Measurements from ENCODE around the gene CATSPERE.

DNA sequence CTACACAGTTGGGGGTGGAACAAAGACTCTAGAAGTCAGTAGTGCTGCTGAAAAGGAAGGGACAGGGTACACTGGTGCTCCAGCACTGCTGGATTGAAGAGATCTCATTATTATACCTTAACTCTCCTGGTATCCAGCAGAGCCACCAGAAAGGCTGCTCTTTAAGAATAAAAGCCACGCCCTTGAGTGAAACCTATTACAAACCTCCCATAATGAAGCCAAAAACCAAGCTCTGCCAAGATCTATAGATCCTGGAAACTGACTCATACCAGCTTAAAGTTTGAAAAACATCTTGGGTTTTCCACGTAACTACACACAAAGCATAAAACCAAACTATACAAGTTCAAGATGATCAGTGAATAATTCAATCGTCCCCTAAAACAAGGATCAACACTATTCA is 47.3 kb upstream of the CATSPERE start:
- TF ChIP-seq CTCF (IDR thresholded peaks at IDR 0.05), result no peak
- no peak for TF ChIP-seq POLR2A (IDR thresholded peaks at IDR 0.05)
